HepG2 (cell line): ENCODE measurements around the gene SETD2. TPM values are rescaled to one million over a fixed set of nuclear protein-coding genes. Genes with fewer than 3 reads are reported as not detected.
"Not testable (repeated sequence)": the region's sequence is repeated elsewhere in the genome, so short reads cannot be mapped to it uniquely, and the experiment has no call there.

Experiments
- ATAC-seq: fragments of 200-7000 bp; cut with Tn5 transposase; 3 replicates; pipeline ENCODE4 v1.9.1; 2020; ENCODE audit warnings: mild to moderate bottlenecking, moderate library complexity
- BruUV-seq: library from RNA; stranded (reverse); fragments of 400-500 nt; replicated peaks from 2 replicates; lab custom pipeline; 2021; lab: Mats Ljungman, UMichigan
- CTCF ChIA-PET: fragments of 300-600 bp; formaldehyde crosslinking; extraction: SDS; loops from one replicate; lab custom pipeline; 2021; ENCODE audit warnings: low total read pairs, inconsistent platforms, low intra/inter-chr PET ratio; lab: Yijun Ruan, JAX
- POLR2A ChIA-PET: fragments of 350-600 bp; sonication (Branson Sonifier 250); formaldehyde crosslinking; loops from one replicate; lab custom pipeline; 2020; ENCODE audit warnings: antibody characterized with exemption, inconsistent platforms; lab: Yijun Ruan, JAX
- DNase-seq: peaks from one replicate; pipeline ENCODE4 v3.0.0-alpha.2; 2015; ENCODE audit warnings: low spot score
- FAIRE-seq: peaks from 3 replicates; lab custom pipeline; 2011; peaks lifted over from hg19 to GRCh38; lab: Jason Lieb, UNC
- H2AFZ ChIP-seq: one replicate; pipeline ENCODE4 v1.6.1; 2011; ENCODE audit warnings: low read length, inconsistent platforms
- H3K27ac ChIP-seq: fragments of 300-600 bp; 3 replicates; pipeline ENCODE4 v1.8.0; 2011; ENCODE audit warnings: mixed run types, mild to moderate bottlenecking, mixed read lengths, low read length, inconsistent platforms; ENCODE audit not compliant: insufficient read depth; ENCODE audit errors: extremely low read length
- H3K27me3 ChIP-seq, 2 experiments: fragments of 200-600 bp in 1 of 2; 2 replicates in 1 of 2; 3 replicates in 1 of 2; pipeline versions ENCODE4 v1.6.0 to v1.8.0; 2011; ENCODE audit warnings: low read length in 2 of 2, mild to moderate bottlenecking in 2 of 2, moderate library complexity in 2 of 2, inconsistent platforms in 1 of 2; ENCODE audit not compliant: insufficient read depth in 2 of 2, control insufficient read depth in 1 of 2
- H3K36me3 ChIP-seq, 2 experiments: fragments of 200-600 bp in 1 of 2; replicated peaks in 1 of 2; 2 replicates in 1 of 2; 3 replicates in 1 of 2; pipeline versions ENCODE4 v1.5.1 to v1.8.0; 2011; ENCODE audit warnings: low read length in 2 of 2, inconsistent platforms in 1 of 2; ENCODE audit not compliant: insufficient read depth in 2 of 2, control insufficient read depth in 1 of 2
- H3K4me1 ChIP-seq: 2 replicates; pipeline ENCODE4 v1.5.1; 2012; ENCODE audit warnings: low read length, inconsistent platforms; ENCODE audit not compliant: insufficient read depth
- H3K4me2 ChIP-seq: 2 replicates; pipeline ENCODE4 v1.6.0; 2011; ENCODE audit warnings: low read depth, low read length, inconsistent platforms
- H3K4me3 ChIP-seq, 3 experiments: fragments of 200-600 bp in 1 of 3; sonication (generic), shearing (Covaris generic) in 1 of 3; replicated peaks in 1 of 3; 2 replicates each; pipeline ENCODE4 v1.5.1; 2011 to 2016; ENCODE audit warnings: low read length in 3 of 3, inconsistent platforms in 2 of 3, low read depth in 2 of 3, mild to moderate bottlenecking in 2 of 3, control low read depth in 1 of 3, mixed read lengths in 1 of 3; ENCODE audit not compliant: insufficient read depth in 1 of 3
- H3K79me2 ChIP-seq: one replicate; pipeline ENCODE4 v1.6.1; 2011; ENCODE audit warnings: low read length, inconsistent platforms; ENCODE audit not compliant: insufficient read depth
- H3K9ac ChIP-seq: 2 replicates; pipeline ENCODE4 v1.6.0; 2011; ENCODE audit warnings: mild to moderate bottlenecking, low read depth, low read length, inconsistent platforms; ENCODE audit not compliant: insufficient read depth
- H3K9me3 ChIP-seq: 2 replicates; pipeline ENCODE4 v1.5.1; 2012; ENCODE audit warnings: mild to moderate bottlenecking, low read length
- H4K20me1 ChIP-seq: 2 replicates; pipeline ENCODE4 v1.6.0; 2011; ENCODE audit warnings: inconsistent platforms, mild to moderate bottlenecking, low read length, moderate library complexity; ENCODE audit not compliant: insufficient read depth
- ZMYM3 ChIP-seq: sonication (generic); formaldehyde crosslinking; IDR thresholded peaks from 2 replicates; pipeline ENCODE4 v1.5.1; 2020; ENCODE audit warnings: mild to moderate bottlenecking, missing genetic modification reagents
- ZNF121 ChIP-seq: sonication (generic); formaldehyde crosslinking; IDR thresholded peaks from 2 replicates; pipeline ENCODE4 v1.5.0; 2020; ENCODE audit warnings: mild to moderate bottlenecking, missing genetic modification reagents
- ZNF205 ChIP-seq: IDR thresholded peaks from 2 replicates; pipeline ENCODE4 v1.6.1; 2018; ENCODE audit warnings: missing biosample characterization, missing genetic modification reagents
- ZNF770 ChIP-seq: sonication (generic); formaldehyde crosslinking; IDR thresholded peaks from 2 replicates; pipeline ENCODE4 v1.5.0; 2020; ENCODE audit warnings: mild to moderate bottlenecking, missing genetic modification reagents
- ZNF839 ChIP-seq: sonication (generic); formaldehyde crosslinking; IDR thresholded peaks from 2 replicates; pipeline ENCODE4 v1.4.0; 2020; ENCODE audit warnings: missing genetic modification reagents, mild to moderate bottlenecking, borderline replicate concordance
- WGBS: methylation state at CpG from one replicate; pipeline ENCODE4 v1.1.6; 2017; ENCODE audit warnings: low lambda C conversion rate; 5-methylcytosine and 5-hydroxymethylcytosine counted together
- in situ Hi-C: cut with HindIII; loops from 2 replicates; pipeline ENCODE4 v1.10.0; 2017; ENCODE audit warnings: low pct_unique_long_range_greater_than_20kb; ENCODE audit not compliant: extremely low pct_ligation_motif_present
- intact Hi-C: fragments of 100-400 bp; cut with micrococcal nuclease; formaldehyde crosslinking; loops from one replicate; pipeline ENCODE4 v1.10.0; 2022; ENCODE audit not compliant: unreplicated experiment
- polyA plus RNA-seq, 8 experiments: library from polyadenylated mRNA; depleted of rRNA in 3 of 8; stranded (reverse) in 7 of 8; unstranded in 1 of 8; fragments of >200 nt; fragmentation: Illumina TruSeq in 4 of 8; extraction: Trizol in 4 of 8; gene quantifications; 2 replicates each; pipeline versions ENCODE4 v1.2.1 to v1.2.3, GENCODE V29; 2011 to 2016; ENCODE audit warnings: low read depth in 4 of 8, missing spikeins in 1 of 8, mixed read lengths in 1 of 8; ENCODE audit not compliant: insufficient read depth in 1 of 8
- total RNA-seq, 5 experiments: library from RNA; depleted of rRNA; stranded (reverse); fragments of >200 nt; fragmentation: Illumina TruSeq; extraction: Trizol; gene quantifications; 2 replicates each; pipeline ENCODE4 v1.2.3, GENCODE V29; 2016; ENCODE audit warnings: low read depth in 1 of 5
- TF ChIP-seq, protein P1 (sequence below): IDR thresholded peaks from 2 replicates; pipeline ENCODE4 v1.6.1; 2016; ENCODE audit warnings: mild to moderate bottlenecking

The SETD2 gene
- total and polyA plus RNA-seq, 2 of the 13 experiments (the other 11 are each of a cell fraction or from before 2014, with no cell fraction given): 14.2 to 24.2 TPM

- BruUV-seq: no TSS peak
- Histone ChIP-seq H4K20me1 (peaks cover 2% of the 10 kb centered on the region; the same call in 1 of the 2 replicates), H2AFZ (no peak overlapping the region), H3K9ac (no peak overlapping the region), H3K4me2 (no peak overlapping the region), H3K36me3 (peaks cover 2 to 36% of the 10 kb centered on the region in 2 experiments; a peak in 4 of 5 replicates), H3K9me3 (no peaks in the 10 kb centered on the region), H3K27ac (no peak overlapping the region), H3K4me3 (no peak overlapping the region), H3K79me2 (peaks cover 3% of the 10 kb centered on the region), H3K27me3 (no peaks in the 10 kb centered on the region), H3K4me1 (peaks cover 24% of the 10 kb centered on the region)
- ChIA-PET POLR2A (no interaction called here), CTCF (no interaction called here)
- FAIRE-seq (no peak), ATAC-seq (no peak), DNase-seq (no peak)
- in situ Hi-C loops: no loop called here
- TF ChIP-seq ZNF121 (CRISPR knock-in tag): peak; percentile 54
- TF ChIP-seq ZNF839 (CRISPR knock-in tag): no peak
- TF ChIP-seq ZNF770 (CRISPR knock-in tag): peak; percentile 45; the same call in 1 of the 2 replicates
- TF ChIP-seq, all 625 proteins: peak for 2
- 100% methylated on average over 2 of the region's 3 CpGs for WGBS
- intact Hi-C loops: no loop called here
These were observed 93.1 kb downstream of the SETD2 start for GRCh38 chr3:47070770-47071169.

DNA sequence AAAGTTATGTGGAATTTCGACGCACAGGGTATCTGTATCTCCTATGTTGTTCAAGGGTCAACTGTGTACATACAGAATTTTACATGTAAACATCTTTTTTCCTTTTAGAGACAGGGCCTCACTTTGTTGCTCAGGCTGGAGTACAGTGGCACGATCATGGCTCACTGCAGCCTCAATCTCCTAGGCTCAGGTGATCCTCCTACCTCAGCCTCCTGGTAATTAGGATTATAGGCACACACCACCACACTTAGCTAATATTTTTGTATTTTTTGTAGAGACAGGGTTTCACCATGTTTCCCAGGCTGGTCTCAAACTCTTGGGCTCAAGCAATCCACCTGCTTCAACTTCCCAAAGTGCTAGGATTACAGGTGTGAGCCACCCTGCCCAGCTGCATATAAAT lies 97.7 kb downstream of the SETD2 start:
- FAIRE-seq, H3K9ac ChIP-seq, H2AFZ ChIP-seq, H3K79me2 ChIP-seq, in situ Hi-C loops, H3K27me3 ChIP-seq, H3K4me3 ChIP-seq, BruUV-seq, CTCF ChIA-PET, H3K9me3 ChIP-seq, H4K20me1 ChIP-seq, POLR2A ChIA-PET: not testable (repeated sequence)
- peak; percentile 47; the same call in 1 of the 2 replicates for TF ChIP-seq ZMYM3 (CRISPR knock-in tag)
- TF ChIP-seq, protein P1, sequence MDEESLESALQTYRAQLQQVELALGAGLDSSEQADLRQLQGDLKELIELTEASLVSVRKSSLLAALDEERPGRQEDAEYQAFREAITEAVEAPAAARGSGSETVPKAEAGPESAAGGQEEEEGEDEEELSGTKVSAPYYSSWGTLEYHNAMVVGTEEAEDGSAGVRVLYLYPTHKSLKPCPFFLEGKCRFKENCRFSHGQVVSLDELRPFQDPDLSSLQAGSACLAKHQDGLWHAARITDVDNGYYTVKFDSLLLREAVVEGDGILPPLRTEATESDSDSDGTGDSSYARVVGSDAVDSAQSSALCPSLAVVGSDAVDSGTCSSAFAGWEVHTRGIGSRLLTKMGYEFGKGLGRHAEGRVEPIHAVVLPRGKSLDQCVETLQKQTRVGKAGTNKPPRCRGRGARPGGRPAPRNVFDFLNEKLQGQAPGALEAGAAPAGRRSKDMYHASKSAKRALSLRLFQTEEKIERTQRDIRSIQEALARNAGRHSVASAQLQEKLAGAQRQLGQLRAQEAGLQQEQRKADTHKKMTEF (CRISPR knock-in tag): 0 out of 2 replicates have a peak, but pooled peaks have one; percentile 0
- TF ChIP-seq ZNF205 (CRISPR knock-in tag): peak; percentile 19; the same call in 1 of the 2 replicates
- TF ChIP-seq ZNF770 (CRISPR knock-in tag): peak; percentile 94
- Histone ChIP-seq H3K4me1 (peaks cover 43% of the 10 kb centered on the region), H3K27ac (peak overlapping the region; percentile 86), H3K36me3 (peaks cover 3 to 29% of the 10 kb centered on the region in 2 experiments; a peak in 4 of 5 replicates), H3K4me2 (peak overlapping the region; percentile 51)
- DNase-seq (peak; percentile 15), ATAC-seq (peak; percentile 63)
- 55% methylated on average over 3 of the region's 3 CpGs for WGBS
- intact Hi-C loops: loop anchor here (10.0 kb wide), 1 partner anchor 51 kb away; no protein-coding TSS in a partner anchor
